Activated naive CD4-positive, alpha-beta T cell treated with anti-CD3 and anti-CD28 coated beads, Interleukin-2, amount 10 ng/mL, durations not matched to agents 7 days and 5 days (primary cell): ENCODE results near the gene ZAP70.
"Not testable (repeated sequence)": the region's sequence is repeated elsewhere in the genome, so short reads cannot be mapped to it uniquely, and the experiment has no call there.

ENCODE experiments used
- CTCF ChIA-PET: fragments of 350-600 bp; sonication (Branson Sonifier 250); formaldehyde crosslinking; loops from one replicate; lab custom pipeline; 2021; ENCODE audit warnings: antibody characterized with exemption; lab: Charles Lee
- DNase-seq: peaks from one replicate; pipeline ENCODE4 v3.0.0-alpha.2; 2020
- H3K27ac Mint-ChIP-seq: one replicate; pipeline ENCODE4 v1.8.0; 2021; ENCODE audit warnings: mild to moderate bottlenecking, moderate library complexity, mixed read lengths
- H3K27me3 Mint-ChIP-seq: one replicate; pipeline ENCODE4 v1.8.0; 2021; ENCODE audit warnings: mild to moderate bottlenecking, mixed read lengths
- H3K36me3 Mint-ChIP-seq: one replicate; pipeline ENCODE4 v1.8.0; 2021; ENCODE audit warnings: mixed read lengths
- H3K4me1 Mint-ChIP-seq: one replicate; pipeline ENCODE4 v1.8.0; 2021; ENCODE audit warnings: mixed read lengths
- H3K4me3 Mint-ChIP-seq: one replicate; pipeline ENCODE4 v1.8.0; 2021; ENCODE audit warnings: mild to moderate bottlenecking, moderate library complexity, mixed read lengths
- H3K9me3 Mint-ChIP-seq: one replicate; pipeline ENCODE4 v1.8.0; 2021; ENCODE audit warnings: mixed read lengths

Gene ZAP70

GRCh38 chr2:97703741-97704140 is 9.6 kb upstream of the ZAP70 start:
- Mint-ChIP-seq H3K27me3 (peaks cover 22% of the 10 kb centered on the region), H3K9me3 (no peaks in the 10 kb centered on the region), H3K4me3 (no peak overlapping the region), H3K36me3 (no peaks in the 10 kb centered on the region), H3K27ac (no peak overlapping the region), H3K4me1 (peaks cover 2% of the 10 kb centered on the region)
- CTCF ChIA-PET, result interaction anchor here (1.2 to 1.5 kb wide), 3 partner anchors 10 to 113 kb away, joined by 3 to 6 read pairs (median 4); partner anchors contain the start of gene ZAP70
- no peak for DNase-seq

DNA sequence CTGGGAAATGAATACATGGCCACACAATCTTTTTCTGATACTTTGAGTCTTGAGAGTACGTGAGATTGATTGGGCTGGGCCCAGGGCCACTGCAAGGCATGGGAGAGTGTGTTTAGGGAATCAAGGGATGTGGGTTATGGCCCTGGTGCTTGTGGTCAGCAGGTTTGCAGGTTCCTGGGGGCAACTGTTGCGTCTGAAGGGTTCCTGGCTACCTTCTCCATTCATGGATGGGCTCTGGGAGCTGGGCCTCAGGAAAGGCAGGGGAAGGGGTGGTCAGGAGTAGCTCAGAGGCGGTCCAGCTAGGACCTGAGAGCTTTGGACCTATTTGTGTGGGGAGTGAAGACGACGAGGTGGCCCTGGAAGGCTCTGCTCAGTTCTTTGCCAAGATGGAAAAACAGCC is 8.4 kb upstream of the ZAP70 start:
- Mint-ChIP-seq H3K36me3 (peaks cover under 1% of the 10 kb centered on the region), H3K4me1 (peaks cover 8% of the 10 kb centered on the region), H3K9me3 (no peaks in the 10 kb centered on the region), H3K27ac (no peak overlapping the region), H3K4me3 (no peak overlapping the region), H3K27me3 (peaks cover 19% of the 10 kb centered on the region)
- no peak for DNase-seq
- CTCF ChIA-PET, result interaction anchor here (0.7 to 6.5 kb wide), 3 partner anchors 7 to 320 kb away, joined by 3 to 56 read pairs (median 3); no protein-coding TSS in a partner anchor

DNA sequence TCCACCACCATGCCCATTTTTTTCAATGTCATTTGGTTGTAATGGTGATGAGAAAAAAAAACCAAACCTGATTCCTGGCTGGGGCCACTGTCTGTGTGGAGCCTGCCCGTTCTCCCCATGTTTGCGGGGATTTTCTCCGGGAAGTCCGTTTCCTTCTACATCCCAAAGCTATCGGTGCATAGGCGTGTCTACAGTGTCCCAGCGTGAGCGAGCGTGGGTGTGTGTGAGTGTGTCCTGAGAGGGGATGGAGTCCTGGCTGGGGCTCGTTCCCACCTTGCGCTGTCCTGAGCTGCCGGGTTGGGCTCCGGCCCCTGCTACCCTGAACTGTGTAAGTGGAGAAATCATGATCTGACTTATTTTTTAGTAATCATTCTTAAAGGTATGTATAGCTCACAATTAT is 7.3 kb upstream of the ZAP70 start:
- Mint-ChIP-seq H3K27me3 (peaks cover 13% of the 10 kb centered on the region), H3K9me3 (no peaks in the 10 kb centered on the region), H3K27ac (no peak overlapping the region), H3K36me3 (peaks cover 2% of the 10 kb centered on the region), H3K4me3 (no peak overlapping the region), H3K4me1 (peaks cover 16% of the 10 kb centered on the region)
- no peak for DNase-seq
- CTCF ChIA-PET, result interaction anchor here (0.7 to 6.5 kb wide), 4 partner anchors 8 to 115 kb away, joined by 3 to 56 read pairs (median 4); partner anchors contain the start of gene ACTR1B

- no peak for DNase-seq
- Mint-ChIP-seq H3K9me3 (no peaks in the 10 kb centered on the region), H3K4me1 (peaks cover 23% of the 10 kb centered on the region), H3K4me3 (no peak overlapping the region), H3K27ac (no peak overlapping the region), H3K27me3 (peaks cover 13% of the 10 kb centered on the region), H3K36me3 (peaks cover 2% of the 10 kb centered on the region)
- CTCF ChIA-PET, result interaction anchor here (0.8 to 6.5 kb wide), 6 partner anchors 9 to 43 kb away, joined by 3 to 56 read pairs (median 6); partner anchors contain the start of gene ACTR1B
These were observed 6.5 kb upstream of the ZAP70 start for GRCh38 chr2:97706708-97707345.

DNA sequence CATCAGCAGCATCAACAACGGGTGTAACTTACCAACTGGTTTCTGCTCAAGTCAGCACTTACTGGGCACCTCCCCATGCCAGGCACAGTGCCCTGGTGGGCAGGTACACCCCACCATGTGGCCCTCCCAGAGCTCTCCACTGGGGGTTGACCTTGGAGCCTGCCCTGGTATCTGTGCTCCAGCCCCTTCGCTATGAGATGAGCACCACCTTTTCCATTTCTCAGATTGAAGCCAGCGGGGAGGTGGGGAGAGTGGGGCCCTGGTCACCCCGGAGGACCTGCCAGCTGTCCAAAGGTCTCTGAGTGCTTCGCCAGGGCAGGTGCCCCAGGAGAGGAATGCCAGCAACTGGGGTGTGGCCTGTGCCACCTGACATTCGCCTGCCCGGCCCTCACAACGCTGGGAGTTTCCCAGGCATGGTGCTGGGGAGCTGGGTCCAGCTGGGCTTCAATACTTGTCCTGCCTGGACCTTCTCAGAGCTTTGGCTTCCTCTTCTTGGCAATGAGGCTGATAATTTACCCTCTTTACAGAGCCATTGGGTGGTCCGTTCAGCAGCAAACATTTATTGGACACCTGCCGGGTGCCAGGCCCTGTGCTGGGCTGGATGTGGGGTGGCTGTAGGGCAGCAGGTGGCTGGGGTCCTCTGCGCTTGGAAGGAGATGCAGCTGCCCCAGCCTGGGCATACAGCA is 5.9 kb upstream of the ZAP70 start:
- H3K9me3 Mint-ChIP-seq, result no peaks in the 10 kb centered on the region
- peaks cover 13% of the 10 kb centered on the region for H3K27me3 Mint-ChIP-seq
- H3K4me1 Mint-ChIP-seq, result peaks cover 30% of the 10 kb centered on the region
- no peak for DNase-seq
- peaks cover 2% of the 10 kb centered on the region for H3K36me3 Mint-ChIP-seq
- no peak overlapping the region for H3K4me3 Mint-ChIP-seq
- H3K27ac Mint-ChIP-seq, result no peak overlapping the region
- CTCF ChIA-PET, result interaction anchor here (0.8 to 6.5 kb wide), 6 partner anchors 9 to 41 kb away, joined by 3 to 56 read pairs (median 6); no protein-coding TSS in a partner anchor

GRCh38 chr2:97708048-97708380 is 5.4 kb upstream of the ZAP70 start:
- H3K4me3 Mint-ChIP-seq, result no peak overlapping the region
- no peak for DNase-seq
- no peak overlapping the region for H3K27ac Mint-ChIP-seq
- H3K36me3 Mint-ChIP-seq, result peaks cover 2% of the 10 kb centered on the region
- peaks cover 13% of the 10 kb centered on the region for H3K27me3 Mint-ChIP-seq
- peaks cover 35% of the 10 kb centered on the region for H3K4me1 Mint-ChIP-seq
- H3K9me3 Mint-ChIP-seq, result no peaks in the 10 kb centered on the region
- CTCF ChIA-PET, result interaction anchor here (0.8 to 6.5 kb wide), 8 partner anchors 10 to 117 kb away, joined by 3 to 56 read pairs (median 6); no protein-coding TSS in a partner anchor

- peaks cover 40% of the 10 kb centered on the region for H3K4me1 Mint-ChIP-seq
- no peak overlapping the region for H3K4me3 Mint-ChIP-seq
- no peaks in the 10 kb centered on the region for H3K9me3 Mint-ChIP-seq
- DNase-seq, result no peak
- H3K36me3 Mint-ChIP-seq, result peaks cover 6% of the 10 kb centered on the region
- peaks cover 13% of the 10 kb centered on the region for H3K27me3 Mint-ChIP-seq
- no peak overlapping the region for H3K27ac Mint-ChIP-seq
- CTCF ChIA-PET, result interaction anchor here (0.8 to 6.5 kb wide), 7 partner anchors 11 to 118 kb away, joined by 3 to 56 read pairs (median 6); no protein-coding TSS in a partner anchor
These were observed 4.8 kb upstream of the ZAP70 start for GRCh38 chr2:97708608-97709007.

DNA sequence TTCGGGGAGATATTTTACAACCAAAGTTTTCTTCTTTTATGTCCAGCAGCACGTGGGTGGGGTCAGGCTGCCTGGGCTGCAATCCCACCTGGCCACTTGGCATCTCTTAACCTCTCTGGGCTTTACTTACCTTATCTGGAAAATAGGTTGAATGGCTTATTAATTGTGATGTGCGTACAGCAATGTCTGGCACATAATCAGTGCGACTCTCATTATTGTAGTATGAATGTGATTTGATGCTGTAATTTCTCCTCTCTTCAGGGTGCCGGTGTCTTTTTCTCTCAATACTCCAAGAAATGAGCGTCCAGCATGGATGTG is 2.0 kb upstream of the ZAP70 start:
- H3K9me3 Mint-ChIP-seq, result no peaks in the 10 kb centered on the region
- H3K36me3 Mint-ChIP-seq, result peaks cover 30% of the 10 kb centered on the region
- H3K27me3 Mint-ChIP-seq, result peaks cover 13% of the 10 kb centered on the region
- CTCF ChIA-PET, result interaction anchor here (0.8 to 6.5 kb wide), 5 partner anchors 13 to 673 kb away, joined by 3 to 56 read pairs (median 4); no protein-coding TSS in a partner anchor
- peak overlapping the region; percentile 83 for H3K27ac Mint-ChIP-seq
- peaks cover 58% of the 10 kb centered on the region for H3K4me1 Mint-ChIP-seq
- no peak for DNase-seq
- H3K4me3 Mint-ChIP-seq, result peak overlapping the region; percentile 32

DNA sequence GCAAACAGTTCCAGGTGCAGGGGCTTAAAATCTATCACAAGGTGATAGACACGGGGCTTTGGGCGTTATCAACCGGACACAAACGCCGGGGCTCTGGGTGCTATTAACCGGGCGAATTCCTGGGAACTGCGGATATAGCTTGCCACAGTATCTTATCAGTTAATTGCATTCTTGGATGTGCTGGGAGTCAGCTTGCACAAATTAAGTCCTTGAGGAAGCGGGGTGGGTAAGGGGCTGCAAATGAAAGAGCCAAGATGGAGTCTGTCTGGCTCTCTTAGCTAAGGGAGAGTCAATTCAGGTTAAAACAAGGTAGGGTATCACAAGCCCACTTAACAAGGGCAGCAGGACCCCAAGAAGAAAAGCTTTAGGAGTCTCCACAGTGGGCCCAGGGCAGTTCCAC is 1.2 kb upstream of the ZAP70 start:
- H3K36me3 Mint-ChIP-seq, result peaks cover 37% of the 10 kb centered on the region
- CTCF ChIA-PET, result interaction anchor here (0.8 to 4.2 kb wide), 6 partner anchors 13 to 121 kb away, joined by 3 to 31 read pairs (median 10); partner anchors contain the start of gene ACTR1B
- H3K4me3 Mint-ChIP-seq, result peak overlapping the region; percentile 85
- DNase-seq, result peak; percentile 6
- H3K27ac Mint-ChIP-seq, result peak overlapping the region; percentile 38
- peaks cover 66% of the 10 kb centered on the region for H3K4me1 Mint-ChIP-seq
- not testable (repeated sequence) for H3K9me3 Mint-ChIP-seq, H3K27me3 Mint-ChIP-seq

- peak overlapping the region; percentile 96 for H3K27ac Mint-ChIP-seq
These were observed 582 bp upstream of the ZAP70 start for GRCh38 chr2:97712693-97713295.

GRCh38 chr2:97714084-97714949 is 941 bp downstream of the ZAP70 start:
- no peaks in the 10 kb centered on the region for H3K9me3 Mint-ChIP-seq
- DNase-seq, result peak; percentile 37
- peak overlapping the region; percentile 96 for H3K27ac Mint-ChIP-seq
- CTCF ChIA-PET, result interaction anchor here (0.7 to 4.2 kb wide), 8 partner anchors 11 to 50 kb away, joined by 3 to 31 read pairs (median 7); partner anchors contain the start of gene ACTR1B
- peak overlapping the region; percentile 85 for H3K4me3 Mint-ChIP-seq
- H3K27me3 Mint-ChIP-seq, result no peaks in the 10 kb centered on the region
- H3K4me1 Mint-ChIP-seq, result peaks cover 88% of the 10 kb centered on the region
- H3K36me3 Mint-ChIP-seq, result peaks cover 55% of the 10 kb centered on the region

More at GRCh38 chr2:97712693-97713295, 582 bp upstream of the ZAP70 start:
- Mint-ChIP-seq H3K4me1 (peaks cover 72% of the 10 kb centered on the region), H3K4me3 (peak overlapping the region; percentile 85), H3K36me3 (peaks cover 41% of the 10 kb centered on the region), H3K27me3 (peaks cover under 1% of the 10 kb centered on the region), H3K9me3 (no peaks in the 10 kb centered on the region)
- CTCF ChIA-PET, result interaction anchor here (0.8 to 4.2 kb wide), 6 partner anchors 13 to 122 kb away, joined by 3 to 31 read pairs (median 10); partner anchors contain the start of gene ACTR1B
- DNase-seq, result no peak

- Mint-ChIP-seq H3K4me3 (peak overlapping the region; percentile 85), H3K27me3 (no peaks in the 10 kb centered on the region), H3K4me1 (peaks cover 88% of the 10 kb centered on the region), H3K36me3 (peaks cover 60% of the 10 kb centered on the region), H3K9me3 (no peaks in the 10 kb centered on the region), H3K27ac (peak overlapping the region; percentile 96)
- DNase-seq, result peak; percentile 16
- CTCF ChIA-PET, result interaction anchor here (1.1 to 4.2 kb wide), 5 partner anchors 12 to 33 kb away, joined by 4 to 31 read pairs (median 9); no protein-coding TSS in a partner anchor
These were observed 1.7 kb downstream of the ZAP70 start for GRCh38 chr2:97714950-97715652.
